Loucy (cell line): ENCODE results near the gene RIMBP2.

Experiments used
- EZH2phosphoT487 ChIP-seq: fragments of 200-600 bp; IDR thresholded peaks from 2 replicates; pipeline ENCODE4 v1.6.1; 2018; ENCODE audit warnings: antibody characterized with exemption, mild to moderate bottlenecking, moderate library complexity, borderline replicate concordance
- TF ChIP-seq, protein P1 (sequence below): fragments of 200-600 bp; sonication (generic); conservative IDR thresholded peaks from 2 replicates; pipeline ENCODE4 v1.5.1; 2014; ENCODE audit warnings: mild to moderate bottlenecking, antibody characterized with exemption, low read length

DNA sequence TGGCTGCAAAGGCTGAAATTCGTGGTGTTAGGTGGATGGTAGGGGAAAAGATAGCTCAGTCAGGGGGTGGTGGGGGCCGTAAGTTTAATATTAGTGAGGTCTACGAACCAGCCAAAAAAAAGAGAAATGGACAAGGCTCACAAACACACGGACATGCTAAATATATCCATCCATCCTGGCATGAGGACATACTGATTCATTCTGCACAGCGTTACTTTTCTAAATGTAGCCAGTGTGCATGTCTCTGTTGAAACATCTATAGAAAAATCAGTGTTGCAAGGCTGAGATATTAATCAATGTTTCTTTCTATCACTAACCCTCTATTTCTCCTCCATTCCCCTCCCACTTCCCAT is 227.8 kb downstream of the RIMBP2 start:
- TF ChIP-seq, protein P1, sequence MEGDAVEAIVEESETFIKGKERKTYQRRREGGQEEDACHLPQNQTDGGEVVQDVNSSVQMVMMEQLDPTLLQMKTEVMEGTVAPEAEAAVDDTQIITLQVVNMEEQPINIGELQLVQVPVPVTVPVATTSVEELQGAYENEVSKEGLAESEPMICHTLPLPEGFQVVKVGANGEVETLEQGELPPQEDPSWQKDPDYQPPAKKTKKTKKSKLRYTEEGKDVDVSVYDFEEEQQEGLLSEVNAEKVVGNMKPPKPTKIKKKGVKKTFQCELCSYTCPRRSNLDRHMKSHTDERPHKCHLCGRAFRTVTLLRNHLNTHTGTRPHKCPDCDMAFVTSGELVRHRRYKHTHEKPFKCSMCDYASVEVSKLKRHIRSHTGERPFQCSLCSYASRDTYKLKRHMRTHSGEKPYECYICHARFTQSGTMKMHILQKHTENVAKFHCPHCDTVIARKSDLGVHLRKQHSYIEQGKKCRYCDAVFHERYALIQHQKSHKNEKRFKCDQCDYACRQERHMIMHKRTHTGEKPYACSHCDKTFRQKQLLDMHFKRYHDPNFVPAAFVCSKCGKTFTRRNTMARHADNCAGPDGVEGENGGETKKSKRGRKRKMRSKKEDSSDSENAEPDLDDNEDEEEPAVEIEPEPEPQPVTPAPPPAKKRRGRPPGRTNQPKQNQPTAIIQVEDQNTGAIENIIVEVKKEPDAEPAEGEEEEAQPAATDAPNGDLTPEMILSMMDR = no peak
- no peak for TF ChIP-seq EZH2phosphoT487
